AML-193 (cell line): ENCODE results near the gene GOLPH3.
"Not testable (repeated sequence)": the region's sequence is repeated elsewhere in the genome, so short reads cannot be mapped to it uniquely, and the experiment has no call there.

Source experiments
- DNase-seq, 2 experiments: peaks; one replicate each; lab custom pipeline; 2025; lab: John Stamatoyannopoulos, UW

The GOLPH3 gene

DNA sequence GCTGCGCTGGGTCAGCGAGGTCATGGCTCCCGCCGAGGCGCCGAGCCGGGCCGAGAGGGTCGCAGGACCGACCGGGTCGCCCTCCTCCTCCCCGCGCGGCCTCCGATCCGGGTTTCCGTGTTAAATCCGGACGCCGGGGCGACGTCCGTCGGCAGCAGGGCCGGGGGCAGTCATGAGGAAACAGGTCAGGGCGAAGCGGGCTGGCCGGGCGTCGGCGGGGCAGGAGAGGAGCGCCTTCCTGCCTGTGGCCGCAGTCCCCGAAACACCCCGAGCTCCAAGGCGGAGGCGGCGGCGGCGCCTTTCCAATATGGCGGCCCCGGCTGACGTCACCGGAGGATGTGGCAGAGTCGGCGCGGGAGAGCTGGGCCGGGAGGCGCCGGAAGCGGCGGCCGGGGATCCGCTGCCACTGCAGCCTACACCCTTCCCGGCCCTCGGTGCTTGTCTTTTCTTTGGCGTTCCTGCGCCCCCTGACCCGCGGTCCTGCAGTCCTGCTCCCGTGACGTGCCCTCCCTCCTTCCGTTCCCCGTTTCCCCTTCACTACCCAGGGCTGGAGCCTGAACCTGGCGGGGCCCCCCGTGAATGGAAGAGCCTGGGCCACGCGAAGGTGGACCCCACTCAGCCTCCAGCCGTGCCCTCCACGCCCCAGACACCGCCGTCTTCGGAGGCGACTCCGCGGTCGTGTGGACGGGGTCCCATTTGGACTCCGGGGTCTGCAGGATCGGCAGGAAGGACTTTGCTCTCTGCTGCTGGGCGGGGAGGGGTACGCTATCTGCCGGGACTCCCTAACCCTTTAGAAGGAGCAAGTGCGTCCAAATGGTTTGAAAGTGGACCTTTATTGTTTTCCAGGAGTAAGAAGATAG lies at the start of gene GOLPH3:
Gene GOLPH3 (minus strand): TSS at position 309 of the 860 bp plus-strand sequence. CDS start 285 bp downstream, at position 24.
- DNase-seq = peak; percentile 82 to 85

DNA sequence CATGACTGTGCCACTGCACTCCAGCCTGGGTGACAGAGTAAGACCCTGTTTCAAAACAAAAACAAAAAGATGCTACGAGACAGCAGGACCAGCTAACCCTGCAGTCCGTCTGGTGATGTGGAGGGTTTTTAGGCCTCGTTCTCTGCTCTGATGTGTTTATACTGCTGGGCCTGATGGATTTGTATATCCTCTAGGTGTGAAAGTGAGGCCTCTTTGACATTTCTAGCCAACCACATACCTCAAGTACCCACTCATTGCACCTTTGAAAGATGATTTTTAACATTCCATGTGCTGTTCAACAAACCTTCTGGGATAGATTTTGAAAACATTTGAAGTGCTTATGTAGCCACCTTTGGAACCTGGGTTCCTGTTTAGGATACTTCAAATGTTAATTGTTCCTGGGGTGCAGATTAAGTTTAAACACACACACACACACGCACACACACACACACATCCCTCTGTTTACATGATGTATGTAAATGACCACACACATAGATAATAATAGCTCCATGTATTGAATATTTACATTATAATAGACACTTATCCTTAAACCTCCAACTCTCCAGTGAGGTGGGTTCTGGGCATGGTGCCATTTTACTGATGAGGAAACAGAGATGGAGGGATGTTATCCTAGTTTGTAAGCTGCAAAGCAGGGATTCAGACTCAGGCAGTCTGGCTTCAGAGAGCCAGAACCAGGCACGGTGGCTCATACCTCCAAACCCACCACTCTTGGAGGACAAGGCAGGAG lies 48.8 kb upstream of the GOLPH3 start:
- no peak for DNase-seq

DNA sequence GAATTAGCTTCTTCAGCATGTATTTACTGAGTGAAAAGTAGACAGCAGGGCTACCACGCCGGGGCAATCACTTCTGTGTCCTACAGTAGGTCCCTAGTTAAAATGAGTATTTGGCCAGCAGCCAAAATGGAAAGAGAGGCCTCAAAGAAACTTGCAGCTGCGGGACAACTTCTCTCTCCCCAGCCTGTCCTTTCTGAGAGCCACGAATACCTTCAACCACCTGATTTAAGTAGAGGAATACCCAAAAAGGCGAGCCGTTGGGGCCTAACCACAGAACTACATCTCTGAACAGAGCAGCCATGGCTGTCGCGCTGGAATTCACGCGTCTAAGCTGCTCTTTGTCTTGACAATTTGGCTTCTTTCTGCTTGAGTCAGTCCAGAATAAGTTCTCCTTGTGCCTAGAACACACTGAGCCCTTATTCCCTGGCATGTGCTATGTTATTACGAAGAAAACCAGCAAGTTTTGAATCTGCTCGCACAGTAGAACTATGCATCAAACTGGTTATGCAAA lies 43.8 kb upstream of the GOLPH3 start:
- DNase-seq = no peak

DNA sequence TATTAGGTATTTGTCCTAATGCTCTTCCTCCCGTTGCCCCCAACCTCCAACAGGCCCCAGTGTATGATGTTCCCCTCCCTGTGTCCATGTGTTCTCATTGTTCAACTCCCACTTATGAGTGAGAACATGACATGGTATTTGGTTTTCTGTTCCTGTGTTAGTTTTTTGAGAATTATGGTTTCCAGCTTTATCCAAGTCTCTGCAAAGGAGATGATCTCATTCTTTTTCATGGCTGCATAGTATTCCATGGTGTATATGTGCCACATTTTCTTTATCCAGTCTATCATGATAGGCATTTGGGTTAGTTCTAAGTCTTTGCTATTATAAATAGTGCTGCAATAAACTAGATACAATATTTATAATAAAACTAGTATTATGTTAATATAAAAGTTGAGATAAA lies 40.2 kb upstream of the GOLPH3 start:
- DNase-seq = not testable (repeated sequence)

DNA sequence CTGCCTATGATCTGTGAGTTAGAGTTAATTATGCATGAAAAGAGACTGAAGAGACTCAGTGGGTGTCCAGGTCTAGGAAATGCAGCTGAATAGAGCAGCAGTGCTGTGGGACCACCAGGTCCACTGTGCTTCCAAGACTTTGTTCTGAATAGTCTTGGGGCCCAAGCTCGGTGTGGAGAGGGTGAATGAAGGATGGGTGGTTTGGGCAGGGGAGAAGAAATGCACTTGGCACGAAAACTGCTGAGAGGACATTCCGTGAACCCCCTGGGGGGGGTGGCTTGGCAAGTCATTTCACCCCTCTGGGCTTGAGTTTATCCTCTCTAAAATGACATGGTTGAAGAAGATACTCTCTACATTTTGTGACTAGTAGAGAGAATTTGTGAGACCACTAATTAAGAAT lies 36.0 kb upstream of the GOLPH3 start:
- no peak for DNase-seq

DNA sequence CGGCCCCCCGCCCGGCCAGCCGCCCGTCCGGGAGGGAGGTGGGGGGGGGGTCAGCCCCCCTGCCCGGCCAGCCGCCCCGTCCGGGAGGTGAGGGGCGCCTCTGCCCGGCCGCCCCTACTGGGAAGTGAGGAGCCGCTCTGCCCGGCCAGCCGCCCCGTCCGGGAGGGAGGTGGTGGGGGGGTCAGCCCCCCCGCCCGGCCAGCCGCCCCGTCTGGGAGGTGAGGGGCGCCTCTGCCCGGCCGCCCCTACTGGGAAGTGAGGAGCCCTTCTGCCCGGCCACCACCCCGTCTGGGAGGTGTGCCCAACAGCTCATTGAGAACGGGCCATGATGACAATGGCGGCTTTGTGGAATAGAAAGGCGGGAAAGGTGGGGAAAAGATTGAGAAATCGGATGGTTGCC lies 34.7 kb upstream of the GOLPH3 start:
- DNase-seq = not testable (repeated sequence)

DNA sequence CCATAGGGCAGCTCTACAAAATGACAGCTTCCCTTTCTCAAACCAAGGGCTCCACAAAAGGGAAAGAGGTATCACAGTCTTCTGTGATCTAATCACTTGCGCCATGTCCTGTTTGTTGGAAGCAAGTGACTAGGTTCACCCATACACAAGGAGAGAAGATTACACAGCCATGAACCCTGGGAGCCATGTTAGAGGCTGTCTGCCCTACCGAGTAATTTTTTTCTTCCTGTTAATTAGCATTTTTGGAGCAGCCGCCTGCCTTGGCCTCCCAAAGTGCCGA lies 33.2 kb upstream of the GOLPH3 start:
- peak; percentile 5 to 7 for DNase-seq

DNA sequence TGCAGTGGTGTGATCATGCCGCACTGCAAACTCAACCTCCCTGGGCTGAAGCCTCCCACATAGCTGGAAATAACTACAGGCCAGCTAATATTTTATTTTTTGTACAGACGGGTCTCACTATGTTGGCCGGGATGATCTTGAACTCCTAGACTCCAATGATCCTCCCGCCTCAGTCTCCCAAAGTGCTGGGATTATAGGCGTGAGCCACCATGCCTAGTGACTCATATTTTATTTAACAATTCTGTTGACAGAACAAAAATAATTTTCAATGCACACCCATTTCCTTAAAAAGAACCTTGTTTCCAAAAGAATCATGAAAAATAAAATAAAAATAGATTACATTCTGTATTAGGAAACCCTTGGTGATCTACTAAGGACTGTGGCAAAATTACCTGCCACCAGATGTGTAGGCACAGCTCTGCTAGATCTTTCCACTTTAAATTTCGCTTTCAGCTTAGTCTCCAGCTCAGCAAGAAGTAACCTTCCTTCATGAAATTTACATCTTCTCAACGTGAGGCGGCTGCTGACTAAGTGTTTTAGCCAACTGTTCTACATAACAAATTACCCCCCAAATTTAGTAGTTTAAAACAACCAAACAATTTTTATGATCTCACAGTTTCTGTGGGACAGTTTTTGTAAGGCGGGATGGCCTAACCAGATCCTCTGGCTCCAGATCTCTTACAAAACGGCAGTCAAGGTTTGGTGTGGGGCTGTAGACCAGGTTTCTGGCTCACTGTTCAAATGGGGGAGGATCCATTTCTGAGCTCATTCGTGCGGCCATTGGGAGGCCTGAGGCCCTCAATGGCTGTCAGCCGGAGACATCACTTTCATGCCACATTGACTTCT lies 32.6 kb upstream of the GOLPH3 start:
- no peak for DNase-seq

DNA sequence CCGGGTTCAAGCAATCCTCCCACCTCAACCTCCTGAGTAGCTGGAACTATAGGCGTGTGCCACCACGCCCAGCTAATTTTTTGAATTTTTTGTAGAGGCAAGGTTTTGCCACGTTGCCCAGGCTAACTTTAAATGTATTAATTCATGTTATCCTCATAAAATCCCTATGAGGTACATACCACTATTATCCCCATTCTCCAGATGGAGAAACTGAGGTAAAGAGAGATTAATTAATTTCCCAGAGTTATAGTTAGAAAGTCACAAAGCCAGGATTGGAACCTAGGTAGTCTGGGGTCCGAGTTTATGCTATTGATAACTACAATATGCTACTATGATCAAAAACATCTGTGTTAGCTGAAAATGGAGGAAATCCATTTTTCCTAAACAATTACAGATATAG lies 31.9 kb upstream of the GOLPH3 start:
- DNase-seq = no peak

DNA sequence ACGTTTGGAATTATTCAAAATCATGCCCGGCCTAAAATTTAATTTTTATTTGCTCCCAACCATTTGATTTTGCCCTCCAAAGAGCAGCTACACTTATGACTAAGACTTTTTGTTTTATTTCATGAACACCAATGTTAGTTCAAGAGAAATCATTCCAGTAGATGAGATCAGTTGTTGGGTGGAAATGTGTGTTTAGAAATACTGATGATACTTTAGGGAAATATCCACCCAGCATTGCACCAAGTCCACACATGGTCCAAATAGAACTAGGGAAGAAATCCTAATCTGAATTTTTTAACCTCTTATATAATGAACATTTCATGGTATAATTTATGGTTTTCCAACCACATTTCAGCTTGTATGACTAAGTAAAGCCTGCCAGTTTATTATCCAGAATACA lies 28.3 kb upstream of the GOLPH3 start:
- DNase-seq = no peak

DNA sequence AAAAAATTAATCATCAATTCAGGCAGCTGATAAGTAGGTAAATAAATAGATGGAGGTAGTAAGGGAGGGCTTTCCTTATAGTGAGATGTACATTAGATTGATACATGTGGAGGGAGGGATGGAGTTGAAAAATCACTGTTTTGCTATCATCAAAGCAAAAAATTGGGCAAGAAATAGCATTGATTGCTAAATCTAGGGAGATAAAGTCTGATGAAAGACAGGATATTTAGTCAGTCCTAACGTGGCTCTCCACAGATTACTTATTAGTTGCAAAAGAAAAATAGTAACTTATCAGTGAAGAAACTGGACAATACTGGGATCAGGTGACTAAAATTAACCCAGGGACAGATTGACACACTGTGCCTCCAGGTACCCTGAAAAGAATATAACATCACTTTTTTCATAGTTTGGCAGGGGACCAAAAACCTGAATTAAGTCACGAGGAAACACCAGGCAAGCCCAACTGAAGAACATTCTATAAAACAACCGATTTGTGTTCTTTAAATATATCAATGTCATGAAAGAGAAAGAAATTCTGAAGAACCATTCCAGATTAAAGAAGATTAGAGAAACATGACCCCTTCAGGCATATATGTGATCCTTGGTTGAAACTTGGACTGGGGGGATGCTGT lies 27.1 kb upstream of the GOLPH3 start:
- DNase-seq = peak; percentile 14 to 21

DNA sequence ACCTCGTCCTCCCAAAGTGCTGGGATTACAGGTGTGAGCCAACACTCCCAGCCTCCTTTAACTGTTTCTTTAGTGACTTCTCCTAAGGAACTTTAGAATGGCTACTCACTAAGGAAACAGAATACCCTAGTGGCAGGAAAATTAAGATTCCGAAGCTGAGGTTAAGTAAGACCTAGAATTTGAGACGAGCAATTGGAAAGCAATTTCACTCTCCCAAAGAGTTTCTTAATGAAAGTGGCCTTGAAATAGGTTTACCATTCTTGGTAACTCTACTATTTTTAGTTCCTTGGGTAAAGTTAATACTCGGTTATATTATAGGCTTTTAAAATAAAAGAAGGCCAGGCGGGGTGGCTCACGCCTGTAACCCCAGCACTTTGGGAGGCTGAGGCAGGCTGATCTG lies 22.9 kb upstream of the GOLPH3 start:
- no peak for DNase-seq

DNA sequence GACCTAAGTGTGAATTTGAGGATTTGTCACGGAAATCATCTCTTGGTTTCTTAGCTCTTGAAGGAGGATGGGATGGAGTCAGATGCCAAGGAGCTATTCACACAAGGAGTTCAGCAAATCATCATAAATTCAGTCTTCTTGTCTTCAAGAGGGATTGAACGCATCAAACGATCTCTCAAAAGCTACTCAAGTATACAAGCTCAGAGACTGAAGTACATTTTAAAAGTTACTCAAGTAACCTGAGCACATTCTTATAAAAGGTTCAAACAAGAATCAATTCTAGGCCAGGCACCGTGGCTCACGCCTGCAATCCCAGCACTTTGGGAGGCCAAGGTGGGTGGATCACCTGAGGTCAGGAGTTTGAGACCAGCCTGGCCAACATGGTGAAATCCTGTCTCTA lies 21.1 kb upstream of the GOLPH3 start:
- no peak for DNase-seq

DNA sequence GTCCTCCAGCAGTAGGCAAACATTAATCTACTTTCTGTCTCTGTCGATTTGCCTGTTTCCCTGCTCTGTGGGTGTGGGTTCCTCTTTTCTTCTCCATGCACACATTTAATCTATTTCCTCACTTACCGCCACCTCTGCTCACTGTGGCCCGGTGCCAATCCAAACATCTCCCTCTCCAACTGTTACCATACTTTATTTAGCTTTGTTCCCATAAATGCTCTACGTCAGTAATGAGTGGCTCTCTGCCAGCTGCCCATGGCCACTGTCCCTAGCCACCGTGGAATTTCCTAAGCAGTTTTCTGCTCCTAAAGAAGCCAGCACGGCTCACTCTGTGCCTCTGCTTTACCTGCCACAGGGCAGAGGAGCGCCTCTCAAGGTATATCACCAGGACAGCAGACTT lies 19.5 kb upstream of the GOLPH3 start:
- peak; percentile 96 to 97 for DNase-seq

DNA sequence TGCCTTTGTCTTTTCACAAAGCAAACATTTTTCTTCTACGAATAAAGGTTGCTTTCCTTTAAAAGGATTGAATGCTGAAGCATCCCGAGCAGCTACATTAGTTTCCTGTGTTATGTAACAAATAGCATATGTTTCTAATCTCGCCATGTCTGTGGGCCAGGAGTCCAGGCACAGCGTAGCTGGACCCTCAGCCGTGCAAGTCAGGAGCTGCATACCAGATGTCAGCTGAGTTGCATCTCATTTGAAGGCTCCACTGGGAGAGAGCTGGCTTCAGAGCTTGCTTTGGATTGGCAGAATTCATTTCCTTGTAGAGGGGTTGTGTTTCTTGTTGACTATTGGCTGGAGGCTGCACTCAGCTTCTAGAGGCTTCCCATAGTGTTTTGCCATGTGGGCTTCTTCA lies 16.0 kb upstream of the GOLPH3 start:
- no peak for DNase-seq

DNA sequence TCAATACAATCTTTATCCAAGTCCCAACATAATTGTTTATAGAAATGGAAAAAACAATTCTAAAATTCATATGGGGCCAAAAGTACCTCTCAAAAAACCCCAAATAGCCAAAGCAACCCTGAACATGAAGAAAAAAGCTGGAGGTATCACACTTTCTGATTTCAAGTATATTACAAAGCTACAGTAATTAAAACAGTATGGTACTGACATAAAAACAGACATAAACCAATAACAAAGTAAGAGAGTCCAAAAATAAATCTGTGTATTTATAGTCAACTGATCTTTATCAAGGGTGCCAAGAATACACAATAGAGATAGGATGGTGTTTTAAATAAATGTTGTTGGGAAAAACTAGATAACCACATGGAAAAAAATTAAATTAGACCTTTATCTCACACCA lies 13.6 kb upstream of the GOLPH3 start:
- DNase-seq = no peak

DNA sequence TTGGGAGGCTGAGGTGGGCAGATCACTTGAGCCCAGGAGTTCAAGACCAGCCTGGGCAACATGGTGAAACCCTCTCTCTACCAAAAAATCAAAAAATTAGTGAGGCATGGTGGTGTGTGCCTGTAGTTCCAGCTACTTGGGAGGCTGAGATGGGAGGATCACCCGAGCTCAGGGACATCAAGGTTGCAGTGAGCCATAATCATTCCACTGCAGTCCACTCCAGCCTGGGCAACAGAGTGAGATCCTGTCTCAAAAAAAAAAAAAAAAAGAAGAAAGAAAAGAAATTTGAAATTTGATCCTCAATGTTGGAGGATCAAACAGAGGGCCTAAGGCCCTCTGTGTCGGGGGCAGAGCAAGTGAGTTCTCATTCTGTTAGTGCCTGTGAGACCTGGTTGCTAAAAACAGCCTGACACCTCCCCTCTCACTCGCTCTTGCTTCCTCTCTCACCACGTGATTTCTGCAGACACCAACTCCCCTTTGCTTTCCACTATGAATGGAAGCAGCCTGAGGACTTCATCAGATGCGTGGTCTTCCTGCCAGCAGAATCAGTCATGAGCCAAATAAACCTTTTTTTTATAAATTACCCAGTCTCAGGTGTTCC lies 8.4 kb upstream of the GOLPH3 start:
- DNase-seq = no peak

DNA sequence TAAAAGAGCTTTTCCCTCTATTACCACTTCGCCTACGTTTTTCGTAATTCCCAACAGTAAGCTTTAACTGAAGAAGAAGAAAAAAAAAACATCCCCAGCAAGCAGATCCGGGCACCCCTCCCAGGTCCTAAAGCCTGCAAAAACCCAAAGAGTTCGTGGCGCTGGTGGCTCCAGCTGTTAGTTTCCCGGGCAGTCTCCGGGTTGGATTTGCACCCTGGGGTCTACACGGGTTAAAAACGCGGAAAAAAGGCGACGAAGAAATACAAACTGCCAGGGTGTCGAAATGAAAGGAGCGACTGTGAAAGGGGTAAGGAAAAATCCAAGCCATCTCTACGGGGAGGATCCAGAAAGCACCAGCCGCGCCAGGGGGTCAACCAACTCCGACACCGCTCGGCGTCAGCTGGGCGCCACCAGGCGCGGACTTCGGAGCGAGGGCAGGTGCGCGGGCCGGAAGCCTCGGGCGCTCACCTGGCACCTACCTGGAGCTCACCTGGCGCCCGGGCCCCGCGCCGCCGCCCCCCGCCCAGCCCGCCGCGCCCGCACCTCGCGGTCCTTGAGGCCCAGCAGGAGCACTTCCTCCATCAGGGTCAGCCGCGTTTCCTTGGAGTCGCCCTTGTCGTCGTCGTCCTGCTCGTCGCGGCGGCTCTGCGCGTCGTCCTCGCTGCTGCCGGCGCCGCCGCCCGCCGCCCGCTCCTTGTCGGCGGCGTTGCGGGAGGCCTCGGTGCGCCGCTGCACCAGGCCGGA lies 680 bp downstream of the GOLPH3 start:
- peak; percentile 23 to 31 for DNase-seq

DNA sequence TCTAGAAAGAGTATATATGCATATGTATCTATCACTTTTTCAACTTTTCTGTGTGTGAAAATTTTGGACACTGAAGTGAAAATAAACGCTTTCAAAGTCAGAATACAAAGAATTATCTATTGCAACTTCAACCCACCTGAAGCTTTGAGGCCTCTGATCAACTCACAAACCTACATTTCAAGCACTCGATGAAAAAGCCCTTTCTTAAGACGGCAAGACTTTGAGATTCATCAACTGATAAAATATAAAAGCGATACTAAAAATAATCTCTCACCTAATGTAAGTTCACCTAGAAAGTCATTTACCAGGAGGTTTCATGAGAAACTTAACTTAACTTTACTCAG lies 1.2 kb downstream of the GOLPH3 start:
- no peak for DNase-seq

DNA sequence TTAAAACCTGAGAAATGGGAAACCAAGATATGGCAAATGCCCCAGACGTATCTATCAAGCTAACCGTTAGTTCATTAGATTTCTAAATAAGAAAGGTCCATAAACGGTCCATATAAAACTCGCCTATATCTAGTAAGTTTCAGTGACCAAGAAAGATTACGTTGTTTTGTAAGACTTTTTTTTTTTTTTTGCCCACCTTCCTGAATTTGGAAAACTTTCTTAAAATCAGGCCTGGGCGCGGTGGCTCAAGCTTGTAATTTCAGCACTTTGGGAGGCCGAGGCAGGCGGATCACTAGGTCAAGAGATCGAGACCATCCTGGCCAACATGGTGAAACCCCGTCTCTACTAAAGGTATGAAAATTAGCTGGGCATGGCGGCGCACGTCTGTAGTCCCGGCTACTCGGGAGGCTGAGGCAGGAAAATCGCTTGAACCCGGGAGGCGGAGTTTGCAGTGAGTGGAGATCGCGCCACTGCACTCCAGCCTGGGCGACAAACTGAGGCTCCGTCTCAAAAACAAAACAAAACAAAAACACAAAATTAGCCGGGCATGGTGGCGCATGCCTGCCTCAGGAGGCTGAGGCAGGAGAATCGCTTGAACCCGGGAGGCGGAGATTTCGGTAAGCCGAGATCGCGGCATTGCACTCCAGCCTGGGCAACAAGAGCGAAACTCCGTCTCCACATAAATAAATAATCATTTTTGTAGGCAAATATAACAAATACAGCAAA lies 1.8 kb downstream of the GOLPH3 start:
- peak in 1 of 2 experiments; percentile 6 for DNase-seq
